SK-N-MC (cell line): ENCODE measurements around the gene OR8D2.

Source experiments
- EZH2 ChIP-seq: fragments of 200-600 bp; sonication (generic); IDR thresholded peaks from one replicate; pipeline ENCODE4 v1.6.1; 2017; ENCODE audit warnings: antibody characterized with exemption
- POLR2AphosphoS5 ChIP-seq: IDR thresholded peaks from 2 replicates; pipeline ENCODE4 v1.6.1; 2012; ENCODE audit warnings: mild to moderate bottlenecking, low read depth, low read length, borderline replicate concordance

DNA sequence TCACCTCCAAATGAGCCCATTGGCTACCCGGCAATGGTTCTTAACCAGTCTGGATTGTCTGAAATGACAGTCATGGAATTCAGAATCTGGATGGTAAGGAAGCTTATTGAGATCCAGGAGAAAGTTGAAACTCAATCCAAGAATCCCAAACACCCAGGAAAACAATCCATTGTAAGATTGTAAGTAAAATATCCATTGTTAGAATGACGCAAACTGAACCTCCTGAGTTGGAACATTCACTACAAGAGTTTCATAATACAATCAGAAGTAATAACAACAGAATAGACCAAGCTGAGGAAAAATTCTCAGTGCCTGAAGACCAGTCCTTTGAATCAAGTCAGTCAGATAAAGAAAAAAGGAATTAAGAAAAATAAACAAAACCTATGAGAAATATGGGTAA lies 41.7 kb downstream of the OR8D2 start:
- TF ChIP-seq EZH2 (no peak), POLR2AphosphoS5 (no peak)
